Amniotic epithelial cell (primary cell): ENCODE measurements around the gene EPHB1.

Source experiments
- DNase-seq: peaks from one replicate; pipeline ENCODE4 v3.0.0-alpha.2; 2010; ENCODE audit warnings: low read depth

Gene EPHB1

GRCh38 chr3:135260025-135260424 lies 465.0 kb downstream of the EPHB1 start:
- DNase-seq, result no peak

GRCh38 chr3:135261214-135261775 lies 466.2 kb downstream of the EPHB1 start:
- no peak for DNase-seq

GRCh38 chr3:135261916-135262315 lies 466.9 kb downstream of the EPHB1 start:
- no peak for DNase-seq

- DNase-seq, result no peak
Observed at GRCh38 chr3:135262441-135262840, 467.4 kb downstream of the EPHB1 start.

- no peak for DNase-seq
Observed at GRCh38 chr3:135263331-135263730, 468.3 kb downstream of the EPHB1 start.

GRCh38 chr3:135267487-135267886 lies 472.4 kb downstream of the EPHB1 start:
- DNase-seq, result no peak

GRCh38 chr3:135268941-135269532 lies 474.0 kb downstream of the EPHB1 start:
- no peak for DNase-seq

DNA sequence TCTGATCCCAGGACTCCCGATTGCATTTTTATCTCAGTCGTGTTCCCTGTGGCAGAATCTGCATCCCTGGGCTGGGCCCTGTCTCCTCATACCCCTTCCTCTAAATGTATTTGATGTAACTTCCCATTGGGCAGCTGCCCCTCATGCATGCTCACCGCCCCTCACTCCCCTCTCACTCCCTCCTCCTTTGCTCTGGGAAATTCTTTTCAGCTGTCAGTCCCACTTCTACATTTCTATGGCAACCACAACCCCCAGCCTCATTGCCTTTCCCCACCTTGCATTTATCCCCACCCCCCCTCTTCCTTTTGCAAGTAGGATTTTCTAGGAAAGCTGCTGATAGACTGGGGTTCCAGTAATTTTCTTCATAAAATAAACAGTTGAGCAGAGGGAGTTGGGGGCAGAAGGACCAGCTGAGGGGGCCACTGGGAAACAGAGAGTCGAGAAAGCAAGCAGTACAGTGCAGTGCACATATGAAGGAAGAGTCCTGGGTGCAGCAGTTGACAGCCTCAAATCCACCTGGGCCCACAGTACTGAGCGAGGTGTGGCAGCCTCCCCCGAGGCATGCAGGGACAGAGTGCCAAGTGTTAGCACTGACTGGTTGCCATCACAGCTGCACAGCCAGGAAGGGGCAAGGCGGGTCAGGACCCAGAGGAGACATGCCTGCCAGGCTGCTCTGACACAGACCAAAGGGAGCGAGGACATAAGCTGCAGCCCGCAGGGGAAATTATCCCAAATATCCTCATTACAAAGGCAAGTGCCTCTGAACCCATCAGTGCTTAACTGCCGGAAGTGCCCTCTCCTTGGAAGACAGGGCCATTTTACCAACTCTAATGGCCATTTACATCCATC lies 476.3 kb downstream of the EPHB1 start:
- DNase-seq, result no peak

GRCh38 chr3:135272026-135272669 lies 477.1 kb downstream of the EPHB1 start:
- no peak for DNase-seq

GRCh38 chr3:135292162-135292561 lies 497.1 kb downstream of the EPHB1 start:
- no peak for DNase-seq

- no peak for DNase-seq
Observed at GRCh38 chr3:135301670-135302069, 506.6 kb downstream of the EPHB1 start.

DNA sequence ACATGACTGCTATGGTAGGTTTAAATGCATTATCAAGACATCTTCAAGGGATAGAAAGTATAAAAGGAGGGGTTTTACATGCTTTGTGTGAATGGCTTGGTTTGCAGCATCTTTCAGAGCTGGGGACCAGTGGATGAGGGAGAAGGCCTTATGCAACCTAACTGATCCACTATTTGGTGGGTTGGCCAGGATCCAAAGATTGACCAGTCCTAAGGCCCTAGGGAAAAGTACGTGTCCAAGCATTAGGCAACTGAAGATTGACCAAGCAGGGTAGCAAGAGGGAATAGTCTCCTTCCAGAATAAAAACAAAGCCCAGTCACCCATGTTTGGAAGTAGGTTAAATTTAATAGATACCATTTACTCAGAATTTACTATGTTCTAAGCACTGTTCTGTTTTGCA lies 509.3 kb downstream of the EPHB1 start:
- no peak for DNase-seq
